HG02852 (cell line): Measurements from ENCODE around the gene MAGED2.
"Not testable (repeated sequence)": the region's sequence is repeated elsewhere in the genome, so short reads cannot be mapped to it uniquely, and the experiment has no call there.

Source experiments
- ATAC-seq: cut with Tn5 transposase; IDR thresholded peaks from one replicate; pipeline ENCODE4 v1.9.1; 2021; ENCODE audit warnings: mild to moderate bottlenecking, moderate library complexity; ENCODE audit not compliant: unreplicated experiment

MAGED2 gene

GRCh38 chrX:54817220-54817820 is 9.8 kb downstream of the MAGED2 start:
- ATAC-seq, result no peak

- ATAC-seq, result no peak
Observed at GRCh38 chrX:54818221-54818620, 10.7 kb downstream of the MAGED2 start.

DNA sequence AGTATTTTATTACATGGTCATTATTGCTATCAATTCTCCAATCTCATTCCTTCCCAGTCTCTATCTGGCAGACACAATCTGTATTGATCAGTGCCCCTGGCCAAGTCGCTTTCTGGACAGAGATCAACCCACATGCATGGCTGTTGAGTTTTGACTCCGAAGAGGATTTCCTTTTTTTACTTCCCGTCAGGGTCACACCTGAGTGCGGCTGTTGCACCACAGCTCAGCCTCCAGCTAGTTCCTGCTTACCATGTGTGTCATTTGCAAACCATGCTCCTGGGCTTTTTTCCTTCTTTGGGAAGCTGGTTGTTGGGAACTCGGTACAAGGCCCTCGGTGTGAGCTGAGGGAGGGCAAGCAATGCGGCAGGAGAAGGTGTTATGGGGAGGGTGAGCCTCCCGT is 11.7 kb downstream of the MAGED2 start:
- no peak for ATAC-seq

DNA sequence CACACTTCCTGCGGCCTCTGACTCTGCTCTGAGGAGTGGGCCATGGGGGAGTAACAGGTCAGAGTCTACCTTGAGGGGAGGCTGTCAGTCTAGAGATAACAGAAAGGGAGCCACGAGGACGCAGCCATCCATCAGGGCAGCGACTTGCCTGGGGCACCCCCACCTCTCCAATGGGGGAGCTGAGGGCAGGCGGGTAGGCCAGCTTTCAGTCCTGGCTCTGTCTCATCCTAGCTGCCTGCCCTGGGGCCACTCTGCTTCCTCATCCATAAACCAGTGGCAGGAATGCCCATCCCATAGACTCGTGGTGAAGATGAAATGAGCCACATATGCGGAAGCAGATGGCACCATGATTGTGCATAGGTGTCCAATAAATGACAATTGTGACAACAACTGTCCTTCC is 13.2 kb downstream of the MAGED2 start:
- ATAC-seq, result no peak

DNA sequence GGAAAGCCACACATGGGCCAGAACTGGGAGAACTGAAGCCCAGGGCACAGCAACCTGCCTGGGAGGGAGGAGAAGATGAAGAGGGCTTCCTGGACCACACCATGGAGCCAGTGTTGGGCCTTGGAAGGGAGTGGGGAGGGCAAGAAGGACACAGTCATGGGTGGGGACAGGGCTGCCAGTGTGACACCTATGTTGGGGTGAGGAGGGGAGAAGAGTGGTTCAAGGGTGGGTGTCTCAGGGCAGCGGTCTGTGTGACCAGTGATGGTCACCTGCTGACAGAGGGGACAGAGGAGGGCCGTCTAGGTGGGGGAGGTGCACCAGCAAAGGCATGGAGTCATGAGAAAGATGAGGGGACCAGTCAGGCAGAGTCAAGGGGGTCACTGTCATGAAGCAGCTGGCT is 13.8 kb downstream of the MAGED2 start:
- no peak for ATAC-seq

DNA sequence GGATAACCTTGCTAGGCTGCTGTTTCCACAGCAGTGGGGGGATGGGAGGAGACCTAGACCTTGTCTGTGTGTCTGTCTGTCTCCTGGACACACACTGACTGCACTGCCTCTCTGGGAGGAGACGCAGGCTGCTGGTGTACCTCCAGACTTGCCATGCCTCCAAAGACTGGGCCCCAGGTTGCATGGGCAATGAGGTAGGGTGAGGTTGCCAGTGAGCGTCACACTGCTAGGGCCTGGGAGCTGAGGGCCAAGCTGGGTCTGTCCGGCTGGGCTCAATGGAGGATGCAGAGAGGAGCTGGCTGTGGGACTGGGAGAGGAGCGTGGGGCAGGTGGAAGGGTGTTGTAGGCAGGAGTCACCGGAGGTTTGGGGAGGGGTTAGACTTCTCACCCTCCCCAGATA is 16.6 kb downstream of the MAGED2 start:
- no peak for ATAC-seq

- no peak for ATAC-seq
Observed at GRCh38 chrX:54824722-54825121, 17.2 kb downstream of the MAGED2 start.

GRCh38 chrX:54825716-54826438 is 18.3 kb downstream of the MAGED2 start:
- no peak for ATAC-seq

- no peak for ATAC-seq
Observed at GRCh38 chrX:54826598-54826997, 19.1 kb downstream of the MAGED2 start.

GRCh38 chrX:54838583-54838982 is 31.0 kb downstream of the MAGED2 start:
- no peak for ATAC-seq

GRCh38 chrX:54841184-54841874 is 33.8 kb downstream of the MAGED2 start:
- ATAC-seq, result not testable (repeated sequence)

DNA sequence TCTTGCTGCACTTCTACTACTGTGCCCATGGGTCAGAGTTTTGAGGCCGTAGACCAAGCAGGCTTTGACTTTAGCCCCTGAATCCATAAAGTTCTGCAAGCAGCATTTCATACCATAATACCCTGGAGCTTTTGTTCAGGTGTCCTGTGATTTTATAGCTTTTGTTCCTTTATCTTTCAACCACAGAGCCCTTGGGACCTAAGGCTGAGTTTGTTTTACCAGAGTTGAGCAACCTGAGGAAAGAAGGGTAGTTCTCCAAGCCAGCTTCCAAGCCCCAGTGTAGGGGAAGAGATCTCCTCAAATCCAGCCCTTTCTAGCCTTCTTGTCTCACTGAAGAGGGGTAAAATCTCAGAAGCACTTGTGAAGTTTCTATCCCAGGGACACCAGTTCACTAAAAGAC is 35.1 kb downstream of the MAGED2 start:
- ATAC-seq, result no peak

DNA sequence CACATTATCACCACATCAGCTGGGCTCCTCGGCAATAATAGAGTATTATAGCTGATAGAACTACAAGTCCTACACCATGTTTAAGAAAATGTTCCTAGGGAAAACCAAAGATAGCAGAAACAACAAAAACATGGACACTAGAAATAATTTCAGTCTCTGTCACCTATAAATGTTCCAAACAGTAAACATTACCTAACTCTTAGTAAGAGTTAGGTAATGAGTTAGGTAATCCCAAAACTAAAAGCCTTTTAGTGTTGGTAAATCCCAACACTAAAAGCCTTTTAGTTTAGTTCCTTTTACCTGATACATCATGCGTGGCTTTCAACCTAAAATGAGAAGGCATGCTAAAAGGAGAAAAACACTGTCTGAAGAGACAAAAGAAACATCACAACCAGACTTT is 35.5 kb downstream of the MAGED2 start:
- ATAC-seq, result no peak

DNA sequence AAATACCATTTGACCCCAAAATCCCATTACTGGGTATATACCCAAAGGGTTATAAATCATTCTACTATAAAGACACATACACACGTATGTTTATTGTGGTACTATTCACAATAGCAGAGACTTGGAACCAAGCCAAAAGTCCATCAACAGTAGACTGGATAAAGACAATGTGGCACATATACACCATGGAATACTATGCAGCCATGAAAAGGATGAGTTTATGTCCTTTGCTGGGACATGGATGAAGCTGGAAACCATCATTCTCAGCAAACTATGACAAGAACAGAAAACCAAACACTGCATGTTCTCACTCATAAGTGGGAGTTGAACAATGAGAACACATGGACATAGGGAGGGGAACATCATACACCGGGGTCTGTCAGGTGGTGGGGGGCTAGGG is 40.2 kb downstream of the MAGED2 start:
- not testable (repeated sequence) for ATAC-seq

DNA sequence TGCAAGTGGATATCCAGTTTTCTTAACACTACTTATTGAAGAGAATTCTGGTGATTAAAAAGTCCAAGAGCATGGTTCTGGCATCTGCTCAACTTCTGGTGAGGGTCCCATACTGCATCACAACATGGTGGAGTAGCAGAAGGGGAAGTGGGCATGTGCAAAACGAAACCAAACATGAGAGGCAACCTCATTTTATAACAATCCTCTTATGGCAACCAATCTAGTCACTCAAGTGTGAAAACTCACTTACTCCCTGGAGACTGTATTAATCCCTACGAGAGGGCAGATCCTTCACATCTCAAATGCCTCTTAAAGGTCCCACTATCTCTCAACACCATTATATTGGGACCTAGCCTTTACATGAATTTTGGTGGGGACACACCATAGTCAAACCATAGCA is 57.7 kb downstream of the MAGED2 start:
- no peak for ATAC-seq
